ENCODE results near the gene SLC6A6.

- TF ChIP-seq, protein P1, sequence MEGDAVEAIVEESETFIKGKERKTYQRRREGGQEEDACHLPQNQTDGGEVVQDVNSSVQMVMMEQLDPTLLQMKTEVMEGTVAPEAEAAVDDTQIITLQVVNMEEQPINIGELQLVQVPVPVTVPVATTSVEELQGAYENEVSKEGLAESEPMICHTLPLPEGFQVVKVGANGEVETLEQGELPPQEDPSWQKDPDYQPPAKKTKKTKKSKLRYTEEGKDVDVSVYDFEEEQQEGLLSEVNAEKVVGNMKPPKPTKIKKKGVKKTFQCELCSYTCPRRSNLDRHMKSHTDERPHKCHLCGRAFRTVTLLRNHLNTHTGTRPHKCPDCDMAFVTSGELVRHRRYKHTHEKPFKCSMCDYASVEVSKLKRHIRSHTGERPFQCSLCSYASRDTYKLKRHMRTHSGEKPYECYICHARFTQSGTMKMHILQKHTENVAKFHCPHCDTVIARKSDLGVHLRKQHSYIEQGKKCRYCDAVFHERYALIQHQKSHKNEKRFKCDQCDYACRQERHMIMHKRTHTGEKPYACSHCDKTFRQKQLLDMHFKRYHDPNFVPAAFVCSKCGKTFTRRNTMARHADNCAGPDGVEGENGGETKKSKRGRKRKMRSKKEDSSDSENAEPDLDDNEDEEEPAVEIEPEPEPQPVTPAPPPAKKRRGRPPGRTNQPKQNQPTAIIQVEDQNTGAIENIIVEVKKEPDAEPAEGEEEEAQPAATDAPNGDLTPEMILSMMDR (IDR thresholded peaks at IDR 0.05 in 8 of 11, conservative IDR thresholded peaks at IDR 0.05 in 3 of 11): peak; percentile 48 to 95 (median 86)
- no peak for TF ChIP-seq POLR2A (IDR thresholded peaks at IDR 0.05)
Measured at GRCh38 chr3:14508966-14509795, 106.8 kb downstream of the SLC6A6 start.

Data from spleen (tissue), 7 donors.